ENCODE results near the gene SEMA4D.

Gene SEMA4D

DNA sequence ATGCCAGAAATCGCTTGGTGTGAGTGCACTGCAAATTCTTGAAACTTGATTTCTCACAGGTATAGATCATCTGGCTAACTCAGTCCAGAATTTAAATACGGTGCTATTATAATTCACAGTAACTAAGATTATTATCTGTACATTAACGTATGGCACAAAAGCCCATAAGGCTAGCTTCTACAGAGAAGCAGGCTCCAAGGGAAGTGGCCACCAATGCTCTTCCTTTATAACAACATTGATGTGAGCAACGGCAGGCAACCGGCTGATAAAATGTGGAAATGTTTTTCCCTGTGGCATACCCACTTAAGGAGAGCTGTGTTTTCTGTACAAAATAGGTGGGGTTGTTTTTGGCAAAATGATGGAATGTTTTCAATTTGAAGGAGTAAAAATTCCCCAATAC, 35.7 kb downstream of the SEMA4D start:
- H3K36me3 Mint-ChIP-seq, result peaks cover 31% of the 10 kb centered on the region
- no peak for ATAC-seq
- H3K4me3 Mint-ChIP-seq, result no peak overlapping the region
- peaks cover 79% of the 10 kb centered on the region for H3K4me1 Mint-ChIP-seq
- H3K27ac Mint-ChIP-seq, result peak overlapping the region; percentile 92
- no peaks in the 10 kb centered on the region for H3K27me3 Mint-ChIP-seq
- no peaks in the 10 kb centered on the region for H3K9me3 Mint-ChIP-seq

DNA sequence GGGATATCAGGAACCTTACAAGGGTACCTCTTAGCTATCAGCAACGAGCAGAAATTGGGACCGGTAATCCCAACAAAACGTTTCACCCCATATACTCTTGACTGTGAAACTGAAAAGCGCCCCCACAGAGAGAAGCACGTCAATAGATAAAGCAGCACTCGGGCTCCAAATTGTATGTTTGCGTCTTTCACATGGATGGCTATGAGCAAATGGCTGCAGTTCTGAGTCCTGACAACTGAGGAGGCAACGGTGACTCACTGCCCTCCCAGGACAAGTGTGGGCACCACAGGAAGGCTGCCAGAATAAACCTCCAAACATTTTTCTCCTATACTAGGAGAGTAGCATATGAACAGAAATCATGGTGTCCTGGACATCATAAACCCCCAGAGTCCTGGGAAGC, 36.6 kb downstream of the SEMA4D start:
- H3K36me3 Mint-ChIP-seq, result peaks cover 36% of the 10 kb centered on the region
- H3K27me3 Mint-ChIP-seq, result no peaks in the 10 kb centered on the region
- ATAC-seq, result no peak
- H3K9me3 Mint-ChIP-seq, result no peaks in the 10 kb centered on the region
- H3K27ac Mint-ChIP-seq, result no peak overlapping the region
- H3K4me3 Mint-ChIP-seq, result no peak overlapping the region
- peaks cover 78% of the 10 kb centered on the region for H3K4me1 Mint-ChIP-seq

DNA sequence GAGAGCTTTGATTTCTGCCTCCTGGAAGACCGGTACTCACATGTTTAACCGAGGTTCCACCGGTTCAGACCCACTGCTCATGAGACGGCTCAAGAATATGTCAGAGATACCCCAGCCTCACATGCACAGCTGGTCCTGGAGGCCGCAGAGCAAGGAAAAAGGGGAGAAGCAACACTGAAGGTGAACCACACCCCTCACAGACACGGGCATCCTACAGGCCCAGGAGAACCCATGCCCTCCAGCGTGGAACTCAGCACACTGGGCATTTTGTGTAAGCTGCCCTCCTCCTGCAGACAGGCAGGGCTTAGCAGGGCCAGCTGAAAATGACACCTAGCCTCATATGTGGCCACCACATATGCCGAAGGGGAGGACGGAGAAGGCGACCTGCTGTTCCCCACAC, 37.4 kb downstream of the SEMA4D start:
- Mint-ChIP-seq H3K27ac (peak overlapping the region; percentile 50), H3K4me3 (no peak overlapping the region)

DNA sequence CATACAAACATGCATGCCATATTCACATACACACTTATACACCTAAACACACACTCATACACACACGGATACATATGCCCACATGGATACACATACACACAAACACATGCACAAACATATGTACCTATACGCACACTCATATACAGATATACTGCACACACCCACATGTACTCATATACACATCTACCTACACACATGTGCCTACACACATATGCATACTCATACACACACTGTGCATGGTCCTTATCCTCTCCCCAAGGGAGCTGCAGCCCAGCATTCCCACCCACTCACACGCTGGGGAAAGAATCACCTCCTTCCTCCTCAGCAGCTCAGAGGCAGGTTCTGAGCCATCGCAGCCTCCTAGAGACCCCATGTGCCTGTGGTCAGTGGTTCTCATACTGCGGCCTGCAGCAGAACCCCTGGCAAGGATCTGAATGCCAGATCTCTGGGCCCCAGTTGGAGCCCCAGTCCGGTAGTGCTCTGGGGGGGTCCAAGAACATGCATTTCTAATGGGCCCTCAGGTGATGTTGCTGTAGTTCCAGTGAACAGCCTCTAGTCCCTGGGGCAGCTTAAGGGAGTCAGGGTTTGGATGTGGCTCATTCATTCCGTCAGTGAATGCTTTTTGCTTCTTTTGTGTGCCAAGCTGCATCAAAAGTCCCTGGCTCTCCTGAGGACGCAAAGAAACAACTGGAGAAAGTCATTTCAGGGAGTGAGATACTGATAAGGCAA, 39.0 kb downstream of the SEMA4D start:
- Mint-ChIP-seq H3K4me3 (no peak overlapping the region), H3K27ac (peak overlapping the region; percentile 50)

More for the DNA sequence above, 37.4 kb downstream of the SEMA4D start:
- H3K27me3 Mint-ChIP-seq, result no peaks in the 10 kb centered on the region
- H3K9me3 Mint-ChIP-seq, result no peaks in the 10 kb centered on the region
- ATAC-seq, result no peak
- peaks cover 78% of the 10 kb centered on the region for H3K4me1 Mint-ChIP-seq
- peaks cover 39% of the 10 kb centered on the region for H3K36me3 Mint-ChIP-seq

DNA sequence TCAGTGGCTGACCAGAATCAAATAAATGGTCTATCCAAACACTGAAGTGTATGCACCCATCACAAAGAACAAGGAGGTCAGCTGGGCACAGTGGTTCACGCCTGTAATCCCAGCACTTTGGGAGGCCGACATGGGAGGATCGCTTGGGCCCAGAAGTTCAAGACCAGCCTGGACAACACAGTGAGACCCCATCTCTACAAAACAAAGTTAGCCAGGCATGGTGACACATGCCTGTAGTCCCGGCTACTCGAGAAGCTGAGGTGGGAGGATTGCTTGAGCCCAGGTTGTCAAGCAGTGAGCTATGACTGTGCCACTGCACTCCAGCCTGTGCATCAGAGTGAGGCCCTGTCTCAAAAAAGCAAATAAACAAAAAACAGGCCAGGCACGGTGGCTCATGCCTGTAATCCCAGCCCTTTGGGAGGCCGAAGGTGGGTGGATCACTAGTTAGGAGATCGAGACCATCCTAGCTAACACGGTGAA, 40.5 kb downstream of the SEMA4D start:
- H3K4me1 Mint-ChIP-seq, result peaks cover 64% of the 10 kb centered on the region
- peaks cover 55% of the 10 kb centered on the region for H3K36me3 Mint-ChIP-seq
- H3K4me3 Mint-ChIP-seq, result no peak overlapping the region
- no peaks in the 10 kb centered on the region for H3K27me3 Mint-ChIP-seq
- no peaks in the 10 kb centered on the region for H3K9me3 Mint-ChIP-seq
- peak overlapping the region; percentile 82 for H3K27ac Mint-ChIP-seq
- ATAC-seq, result no peak

More for the DNA sequence above, 39.0 kb downstream of the SEMA4D start:
- H3K4me1 Mint-ChIP-seq, result peaks cover 67% of the 10 kb centered on the region
- peaks cover 50% of the 10 kb centered on the region for H3K36me3 Mint-ChIP-seq
- ATAC-seq, result no peak
- H3K9me3 Mint-ChIP-seq, result no peaks in the 10 kb centered on the region
- H3K27me3 Mint-ChIP-seq, result no peaks in the 10 kb centered on the region

DNA sequence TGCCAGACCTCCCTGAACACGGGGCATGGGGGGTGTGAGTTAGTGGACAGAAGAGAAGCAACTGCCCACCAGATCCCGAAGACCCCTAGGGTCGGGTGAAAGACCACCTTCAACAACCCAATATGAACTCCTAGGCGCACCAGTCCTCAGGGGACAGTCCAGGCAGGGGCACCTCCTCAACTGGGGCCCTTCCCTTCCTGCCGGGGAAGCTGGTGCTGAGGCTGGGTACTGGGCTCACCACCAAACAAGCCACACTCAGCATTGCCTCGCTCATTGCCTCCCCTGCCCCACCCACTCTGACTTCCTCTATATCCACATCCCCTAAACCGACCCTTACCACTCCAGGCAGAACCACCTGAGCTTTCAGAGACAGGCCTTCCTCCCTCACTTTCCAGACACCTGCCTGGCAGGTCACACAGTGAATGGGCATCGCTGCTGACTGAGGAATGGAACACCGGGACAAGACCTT, 42.5 kb downstream of the SEMA4D start:
- peak; percentile 39 for ATAC-seq
- Mint-ChIP-seq H3K9me3 (no peaks in the 10 kb centered on the region), H3K27ac (peak overlapping the region; percentile 82), H3K4me3 (no peak overlapping the region), H3K36me3 (peaks cover 61% of the 10 kb centered on the region), H3K27me3 (no peaks in the 10 kb centered on the region), H3K4me1 (peaks cover 62% of the 10 kb centered on the region)

DNA sequence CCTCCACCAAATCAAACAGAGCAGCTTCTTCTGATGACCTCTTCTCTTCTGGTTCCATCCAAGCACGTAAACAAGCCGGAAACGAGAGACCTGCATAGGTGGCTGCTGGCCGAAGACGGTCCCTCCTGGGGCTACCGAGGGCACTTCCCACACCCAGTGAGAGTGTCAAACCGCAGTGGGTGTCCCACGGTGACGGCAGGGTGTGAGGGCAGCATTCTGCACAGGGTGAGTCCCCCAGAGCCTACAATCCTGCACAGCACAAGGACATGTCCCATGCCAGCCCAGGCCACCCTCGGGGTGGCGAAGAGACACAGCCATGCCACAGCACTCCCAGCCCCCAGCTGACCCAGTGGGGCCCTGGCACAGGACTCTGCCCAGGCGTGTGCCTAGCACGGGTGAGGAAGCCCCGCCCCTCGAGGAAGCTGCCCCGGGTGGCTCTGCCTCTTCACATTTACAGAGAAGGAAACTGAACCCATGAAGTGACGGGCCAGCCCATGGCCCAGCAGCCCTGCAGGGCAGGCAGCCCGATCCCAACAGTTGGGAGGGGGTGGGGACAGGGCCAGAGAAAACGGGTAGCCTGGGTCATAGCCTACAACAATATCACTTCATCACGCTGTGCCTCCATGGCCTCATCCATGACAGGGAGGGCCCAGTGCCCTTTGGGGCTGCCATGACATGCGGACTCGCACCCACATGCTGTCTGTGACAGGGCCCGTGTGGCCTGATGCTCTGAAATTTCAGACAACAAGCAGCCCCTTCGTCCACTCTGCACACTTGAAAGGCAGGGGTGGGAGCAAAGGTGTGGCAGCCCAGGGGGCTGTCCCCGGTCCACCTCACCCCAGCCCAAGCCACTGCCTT, 43.2 kb downstream of the SEMA4D start:
- peak overlapping the region; percentile 82 for H3K27ac Mint-ChIP-seq
- peaks cover 62% of the 10 kb centered on the region for H3K4me1 Mint-ChIP-seq
- H3K36me3 Mint-ChIP-seq, result peaks cover 61% of the 10 kb centered on the region
- no peak for ATAC-seq
- H3K27me3 Mint-ChIP-seq, result no peaks in the 10 kb centered on the region
- H3K9me3 Mint-ChIP-seq, result no peaks in the 10 kb centered on the region
- no peak overlapping the region for H3K4me3 Mint-ChIP-seq

DNA sequence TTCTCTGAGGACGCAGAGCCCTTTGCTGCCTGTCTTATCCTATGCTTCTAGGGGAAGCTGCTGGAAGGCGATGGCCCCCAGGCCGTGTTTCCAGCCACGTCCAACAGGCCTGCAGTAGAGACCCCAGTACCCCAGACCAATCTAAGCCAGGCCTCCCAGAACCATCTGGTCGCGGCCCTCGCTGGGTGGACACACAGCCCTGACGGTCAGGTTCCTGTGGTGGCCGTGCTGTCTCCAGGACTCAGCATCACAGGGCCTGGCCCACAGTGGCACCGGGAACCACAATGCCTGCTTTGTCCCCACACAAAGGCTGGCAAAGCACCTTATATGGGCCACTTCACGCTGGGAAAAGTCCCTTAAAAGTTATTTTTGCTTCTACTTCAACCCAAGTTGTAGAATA, 44.5 kb downstream of the SEMA4D start:
- Mint-ChIP-seq H3K4me1 (peaks cover 62% of the 10 kb centered on the region), H3K36me3 (peaks cover 60% of the 10 kb centered on the region)

DNA sequence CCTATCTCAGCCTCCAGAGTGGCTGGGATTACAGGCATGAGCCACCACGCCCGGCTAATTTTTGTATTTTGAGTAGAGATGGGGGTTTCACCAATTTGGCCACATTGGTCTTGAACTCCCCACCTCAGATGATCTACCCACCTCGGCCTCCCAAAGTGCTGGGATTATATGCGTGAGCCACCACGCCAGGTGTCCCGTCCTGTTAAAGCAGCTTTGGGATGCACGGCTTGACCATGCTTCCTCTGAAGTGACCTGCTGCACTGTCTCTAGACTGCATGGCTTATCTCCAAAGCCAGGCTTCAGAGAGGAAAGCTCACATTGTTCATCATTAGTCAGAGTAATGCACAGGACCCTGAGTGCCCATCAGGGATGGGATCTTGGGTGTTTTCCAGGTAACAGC, 45.4 kb downstream of the SEMA4D start:
- Mint-ChIP-seq H3K4me3 (no peak overlapping the region), H3K36me3 (peaks cover 61% of the 10 kb centered on the region), H3K9me3 (no peaks in the 10 kb centered on the region), H3K27me3 (no peaks in the 10 kb centered on the region), H3K4me1 (peaks cover 67% of the 10 kb centered on the region), H3K27ac (no peak overlapping the region)
- ATAC-seq, result no peak

More for the DNA sequence above, 44.5 kb downstream of the SEMA4D start:
- Mint-ChIP-seq H3K27me3 (no peaks in the 10 kb centered on the region), H3K4me3 (no peak overlapping the region), H3K27ac (no peak overlapping the region), H3K9me3 (no peaks in the 10 kb centered on the region)
- no peak for ATAC-seq

DNA sequence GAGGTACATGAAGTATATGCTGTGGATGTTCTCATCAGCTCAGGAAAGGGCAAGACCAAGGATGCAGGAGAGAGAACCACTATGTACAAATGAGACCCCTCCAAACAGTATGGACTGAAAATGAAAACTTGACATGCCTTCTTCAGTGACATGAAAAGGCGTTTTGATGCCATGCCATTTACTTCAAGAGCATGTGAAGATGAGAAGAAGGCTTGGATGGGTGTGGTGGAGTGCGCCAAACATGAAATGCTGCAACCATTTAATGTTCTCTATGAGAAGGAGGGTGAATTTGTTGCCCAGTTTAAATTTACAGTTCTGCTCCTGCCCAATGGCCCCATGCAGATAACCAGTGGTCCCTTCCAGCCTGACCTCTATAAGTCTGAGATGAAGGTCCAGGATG, 47.7 kb downstream of the SEMA4D start:
- no peak overlapping the region for H3K27ac Mint-ChIP-seq
- H3K27me3 Mint-ChIP-seq, result no peaks in the 10 kb centered on the region
- peaks cover 46% of the 10 kb centered on the region for H3K36me3 Mint-ChIP-seq
- no peak for ATAC-seq
- peaks cover 66% of the 10 kb centered on the region for H3K4me1 Mint-ChIP-seq
- H3K9me3 Mint-ChIP-seq, result no peaks in the 10 kb centered on the region
- H3K4me3 Mint-ChIP-seq, result no peak overlapping the region

DNA sequence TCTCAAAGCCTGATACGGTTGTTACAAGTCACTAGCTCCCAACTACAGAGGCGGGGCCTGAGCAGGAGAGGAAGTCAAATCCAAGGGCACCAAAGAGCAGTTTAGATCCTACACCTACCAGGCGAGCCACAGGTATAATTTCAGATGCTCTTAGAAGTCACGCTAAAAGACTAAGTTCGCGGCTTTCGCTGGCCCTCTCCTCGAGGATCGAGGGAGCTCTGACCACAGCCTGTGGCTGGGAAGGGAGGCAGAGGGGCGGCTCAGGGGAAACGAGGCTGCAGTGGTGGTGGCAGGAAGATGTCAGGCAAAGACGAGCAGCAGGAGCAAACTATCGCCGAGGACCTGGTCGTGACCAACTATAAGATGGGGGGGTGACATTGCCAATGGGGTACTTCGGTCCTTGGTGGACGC, 48.6 kb downstream of the SEMA4D start:
- H3K4me1 Mint-ChIP-seq, result peaks cover 71% of the 10 kb centered on the region
- no peaks in the 10 kb centered on the region for H3K9me3 Mint-ChIP-seq
- peaks cover 46% of the 10 kb centered on the region for H3K36me3 Mint-ChIP-seq
- no peak overlapping the region for H3K4me3 Mint-ChIP-seq
- no peaks in the 10 kb centered on the region for H3K27me3 Mint-ChIP-seq
- no peak for ATAC-seq
- no peak overlapping the region for H3K27ac Mint-ChIP-seq

DNA sequence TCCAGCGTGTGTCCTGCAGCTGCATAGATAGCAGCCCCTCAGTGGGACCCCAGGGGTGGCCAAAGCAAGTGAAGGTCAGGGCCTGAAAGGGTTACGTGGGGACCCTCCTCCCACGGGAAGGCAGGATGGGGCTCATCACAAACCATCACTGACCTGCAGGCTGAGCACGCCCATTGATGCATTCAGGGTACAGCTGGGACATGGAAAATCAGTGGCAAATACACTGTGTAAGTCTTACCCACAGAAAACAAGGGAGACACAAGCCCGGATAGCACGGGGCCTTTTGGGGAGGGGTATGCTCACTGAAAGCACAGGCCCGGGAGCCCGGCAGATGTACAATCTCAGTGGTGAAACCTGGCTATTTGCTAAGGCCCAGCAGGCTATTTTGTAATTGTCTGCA, 49.1 kb downstream of the SEMA4D start:
- Mint-ChIP-seq H3K36me3 (peaks cover 42% of the 10 kb centered on the region), H3K27me3 (no peaks in the 10 kb centered on the region), H3K4me3 (no peak overlapping the region), H3K27ac (peak overlapping the region; percentile 56), H3K4me1 (peaks cover 75% of the 10 kb centered on the region), H3K9me3 (no peaks in the 10 kb centered on the region)
- no peak for ATAC-seq

DNA sequence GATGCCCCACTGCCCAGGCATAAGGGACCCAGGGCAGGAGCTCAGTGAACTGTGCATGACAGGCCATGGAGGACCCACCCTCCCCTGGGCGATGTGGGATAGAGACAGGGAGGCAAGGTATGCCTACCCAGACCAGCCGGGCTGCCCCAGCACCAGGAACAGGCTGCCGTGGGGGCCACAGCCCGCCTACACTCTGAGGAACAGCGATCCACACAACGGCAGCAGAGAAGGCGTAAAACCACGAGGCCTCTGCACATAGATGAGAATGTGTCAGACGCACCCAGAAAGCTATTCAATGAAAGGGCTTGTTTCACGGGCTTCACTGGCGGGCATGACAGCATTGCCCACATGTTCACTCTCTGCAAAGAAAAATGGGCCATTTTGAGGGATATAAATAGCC, 49.5 kb downstream of the SEMA4D start:
- ATAC-seq, result peak; percentile 59
- Mint-ChIP-seq H3K36me3 (peaks cover 42% of the 10 kb centered on the region), H3K4me3 (no peak overlapping the region), H3K27ac (peak overlapping the region; percentile 56), H3K4me1 (peaks cover 80% of the 10 kb centered on the region), H3K27me3 (no peaks in the 10 kb centered on the region), H3K9me3 (no peaks in the 10 kb centered on the region)

DNA sequence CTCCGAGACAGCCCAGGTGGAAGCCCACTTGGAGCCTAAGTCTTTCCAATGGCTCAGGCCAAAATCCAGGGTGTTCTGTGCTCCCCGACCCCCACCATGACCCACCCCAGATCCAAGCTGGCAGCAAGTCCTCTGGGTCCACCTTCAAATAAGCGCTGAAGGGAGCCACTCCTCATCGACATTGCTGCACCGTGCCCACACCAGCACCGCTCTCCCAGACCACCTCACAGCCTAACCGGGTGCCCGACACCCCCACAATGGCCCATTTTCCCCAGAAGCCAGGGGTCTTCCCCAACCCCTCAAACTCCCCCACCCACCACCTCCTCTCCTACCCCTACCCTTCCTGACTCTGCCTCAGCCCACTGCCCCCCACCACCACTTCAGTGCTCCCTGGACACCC, 50.5 kb downstream of the SEMA4D start:
- Mint-ChIP-seq H3K4me1 (peaks cover 80% of the 10 kb centered on the region), H3K4me3 (no peak overlapping the region), H3K27ac (peak overlapping the region; percentile 56), H3K36me3 (peaks cover 32% of the 10 kb centered on the region), H3K27me3 (no peaks in the 10 kb centered on the region), H3K9me3 (no peaks in the 10 kb centered on the region)
- no peak for ATAC-seq

DNA sequence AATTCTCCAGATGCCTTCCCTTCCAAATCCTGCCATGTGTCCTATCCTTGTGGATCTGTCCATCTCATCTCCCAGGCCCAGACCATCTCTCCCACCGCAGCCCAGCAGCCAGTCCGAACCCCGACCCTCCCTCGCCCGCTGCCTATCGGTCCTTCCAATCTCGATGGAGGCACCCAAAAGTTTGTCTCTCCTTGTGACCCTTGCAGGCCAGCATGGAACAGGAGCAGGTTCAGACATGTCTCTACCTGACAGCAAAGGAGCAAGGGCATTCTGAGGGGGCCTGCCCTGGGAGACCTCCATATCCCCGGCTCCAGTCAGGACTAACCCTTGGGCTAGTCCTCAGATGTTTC, 51.0 kb downstream of the SEMA4D start:
- no peak for ATAC-seq
- peak overlapping the region; percentile 56 for H3K27ac Mint-ChIP-seq
- H3K36me3 Mint-ChIP-seq, result peaks cover 32% of the 10 kb centered on the region
- H3K27me3 Mint-ChIP-seq, result no peaks in the 10 kb centered on the region
- H3K4me1 Mint-ChIP-seq, result peaks cover 84% of the 10 kb centered on the region
- no peak overlapping the region for H3K4me3 Mint-ChIP-seq
- H3K9me3 Mint-ChIP-seq, result no peaks in the 10 kb centered on the region
